Left lung (tissue), 10 donors: ENCODE results near the gene ST6GAL1. TPM values are rescaled to one million over a fixed set of nuclear protein-coding genes. Genes with fewer than 3 reads are reported as not detected.

Source experiments
- ATAC-seq: fragments of 200-7000 bp; cut with Tn5 transposase; one replicate; pipeline ENCODE4 v1.9.1; 2020; ENCODE audit warnings: moderate library complexity
- DNase-seq, 4 donors: peaks; one replicate each; pipeline ENCODE4 v3.0.0-alpha.2; 2013 to 2020
- H3K27ac ChIP-seq, 2 donors: fragments of 200-600 bp; sonication (generic) in 1 of 2; one replicate each; pipeline versions ENCODE4 v1.5.0 to v1.8.0; 2020 to 2021
- H3K27me3 ChIP-seq, 2 donors: fragments of 200-600 bp; sonication (generic) in 1 of 2; one replicate each; pipeline versions ENCODE4 v1.5.0 to v1.8.0; 2020 to 2021
- H3K36me3 ChIP-seq, 2 donors: fragments of 200-600 bp; sonication (generic) in 1 of 2; one replicate each; pipeline versions ENCODE4 v1.5.0 to v1.8.0; 2020 to 2021
- H3K4me1 ChIP-seq, 2 donors: fragments of 200-600 bp; one replicate each; pipeline ENCODE4 v1.8.0; 2021
- H3K4me3 ChIP-seq, 2 donors: fragments of 200-600 bp; sonication (generic) in 1 of 2; one replicate each; pipeline versions ENCODE4 v1.5.0 to v1.8.0; 2020 to 2021; ENCODE audit warnings: mild to moderate bottlenecking in 1 of 2
- H3K9me3 ChIP-seq, 2 donors: fragments of 200-600 bp; sonication (generic) in 1 of 2; one replicate each; pipeline versions ENCODE4 v1.5.0 to v1.8.0; 2020 to 2021
- intact Hi-C, 2 donors: fragments of 100-400 bp; cut with DNase I; formaldehyde crosslinking; loops; one replicate each; pipeline versions ENCODE4 v1.11.2 to v1.14.2; 2022
- polyA plus RNA-seq, 6 donors: library from polyadenylated mRNA; unstranded; fragments of 120-200 nt; gene quantifications; one replicate each; pipeline ENCODE4 v1.2.1, GENCODE V29; 2013; ENCODE audit not compliant: insufficient read length in 6 of 6
- total RNA-seq, 2 donors: library from RNA; stranded (reverse); fragmentation: NEBNext Ultra II Directional; extraction: Animal tissue kit (Norgen Biotek cat#: 25700); gene quantifications; one replicate each; pipeline ENCODE4 v1.2.1, GENCODE V29; 2021
- TF ChIP-seq, protein P1 (sequence below), 2 donors: fragments of 200-600 bp; sonication (generic) in 1 of 2; IDR thresholded peaks; one replicate each; pipeline versions ENCODE4 v1.5.0 to v1.8.0; 2021; ENCODE audit warnings: antibody characterized with exemption in 2 of 2
- donor health status: DM: no; HTN: yes; CAD: no.
- donor health status: DM: no; HTN: no; CAD: no.

The ST6GAL1 gene
- total and polyA plus RNA-seq, 8 donors, result 45.5 to 132 (median 56.2) TPM

DNA sequence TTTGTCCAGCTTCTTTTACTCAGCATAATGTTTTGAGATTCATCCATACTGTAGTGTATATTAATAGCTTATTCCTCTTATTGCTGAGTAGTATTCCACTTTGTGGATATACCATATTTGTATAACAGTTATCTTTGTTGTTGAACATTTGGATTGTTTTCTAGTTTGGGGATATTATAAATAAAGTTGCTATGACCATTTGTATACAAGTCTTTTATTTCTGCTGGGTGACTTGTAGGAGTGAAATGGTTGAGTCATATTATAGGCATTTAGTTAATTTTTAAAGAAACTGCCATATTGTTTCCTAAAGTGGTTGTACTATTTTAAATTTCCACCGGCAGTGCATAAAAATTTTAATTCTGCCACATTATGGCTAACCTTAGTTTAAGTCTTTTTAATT, 155.6 kb downstream of the ST6GAL1 start:
- DNase-seq, result no peak
- TF ChIP-seq, protein P1, sequence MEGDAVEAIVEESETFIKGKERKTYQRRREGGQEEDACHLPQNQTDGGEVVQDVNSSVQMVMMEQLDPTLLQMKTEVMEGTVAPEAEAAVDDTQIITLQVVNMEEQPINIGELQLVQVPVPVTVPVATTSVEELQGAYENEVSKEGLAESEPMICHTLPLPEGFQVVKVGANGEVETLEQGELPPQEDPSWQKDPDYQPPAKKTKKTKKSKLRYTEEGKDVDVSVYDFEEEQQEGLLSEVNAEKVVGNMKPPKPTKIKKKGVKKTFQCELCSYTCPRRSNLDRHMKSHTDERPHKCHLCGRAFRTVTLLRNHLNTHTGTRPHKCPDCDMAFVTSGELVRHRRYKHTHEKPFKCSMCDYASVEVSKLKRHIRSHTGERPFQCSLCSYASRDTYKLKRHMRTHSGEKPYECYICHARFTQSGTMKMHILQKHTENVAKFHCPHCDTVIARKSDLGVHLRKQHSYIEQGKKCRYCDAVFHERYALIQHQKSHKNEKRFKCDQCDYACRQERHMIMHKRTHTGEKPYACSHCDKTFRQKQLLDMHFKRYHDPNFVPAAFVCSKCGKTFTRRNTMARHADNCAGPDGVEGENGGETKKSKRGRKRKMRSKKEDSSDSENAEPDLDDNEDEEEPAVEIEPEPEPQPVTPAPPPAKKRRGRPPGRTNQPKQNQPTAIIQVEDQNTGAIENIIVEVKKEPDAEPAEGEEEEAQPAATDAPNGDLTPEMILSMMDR (IDR thresholded peaks at IDR 0.05), result no peak
- Histone ChIP-seq H3K36me3 (no peaks in the 10 kb centered on the region), H3K27me3 (no peaks in the 10 kb centered on the region), H3K4me3 (no peak overlapping the region), H3K27ac (no peak overlapping the region), H3K4me1 (peaks cover 0 to 3% of the 10 kb centered on the region in 2 donors), H3K9me3 (peaks cover 0 to 22% of the 10 kb centered on the region in 2 donors)
- ATAC-seq, result no peak
- intact Hi-C loops, result no loop called here

DNA sequence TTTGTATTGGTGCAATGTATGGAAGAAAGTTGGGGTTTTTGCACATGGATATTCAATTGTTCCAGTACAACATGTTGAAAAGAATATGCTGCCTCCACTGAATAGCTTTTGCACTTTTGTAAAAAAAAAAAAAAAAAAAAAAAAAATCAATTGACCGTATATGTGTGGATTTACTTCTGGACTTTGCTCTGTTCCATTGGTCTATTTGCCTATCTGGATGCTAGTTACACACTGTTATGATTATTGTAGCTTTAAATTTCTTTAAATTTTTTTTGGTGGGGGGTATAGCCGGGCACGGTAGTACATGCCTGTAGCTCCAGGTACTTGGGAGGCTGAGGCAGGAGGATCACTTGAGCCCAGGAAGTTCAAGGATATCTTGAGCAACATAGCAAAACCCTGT, 156.5 kb downstream of the ST6GAL1 start:
- TF ChIP-seq, protein P1 (IDR thresholded peaks at IDR 0.05), result no peak

DNA sequence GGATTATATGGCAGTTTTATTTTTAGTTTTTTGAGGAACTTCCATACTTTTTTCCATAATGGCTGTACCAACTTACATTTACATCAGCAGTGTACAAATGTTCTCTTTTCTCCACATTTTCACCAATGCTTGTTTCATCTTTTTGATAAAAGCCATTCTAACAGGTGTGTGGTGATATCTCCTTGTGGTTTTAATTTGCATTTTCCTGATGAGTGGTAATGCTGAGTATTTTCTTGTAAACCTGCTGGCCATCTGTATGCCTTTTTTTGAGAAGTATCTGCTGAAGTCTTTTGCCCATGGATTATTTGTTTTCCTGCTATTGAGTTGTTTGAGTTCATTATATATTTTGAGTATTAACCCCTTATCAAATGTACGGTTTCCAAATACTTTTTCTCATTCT, 158.4 kb downstream of the ST6GAL1 start:
- TF ChIP-seq, protein P1 (IDR thresholded peaks at IDR 0.05), result no peak
- no peaks in the 10 kb centered on the region for H3K36me3 ChIP-seq
- ATAC-seq (no peak), DNase-seq (no peak)
- H3K27ac ChIP-seq, result no peak overlapping the region
- H3K27me3 ChIP-seq, result no peaks in the 10 kb centered on the region
- H3K4me1 ChIP-seq, result peaks cover 0 to 3% of the 10 kb centered on the region in 2 donors
- H3K9me3 ChIP-seq, result peaks cover 0 to 22% of the 10 kb centered on the region in 2 donors
- intact Hi-C loops, result no loop called here
- H3K4me3 ChIP-seq, result no peak overlapping the region

More for the DNA sequence above, 156.5 kb downstream of the ST6GAL1 start:
- intact Hi-C loops, result no loop called here
- H3K4me1 ChIP-seq, result peaks cover 0 to 3% of the 10 kb centered on the region in 2 donors
- DNase-seq (no peak), ATAC-seq (no peak)
- H3K9me3 ChIP-seq, result peaks cover 0 to 22% of the 10 kb centered on the region in 2 donors
- H3K27ac ChIP-seq, result no peak overlapping the region
- H3K4me3 ChIP-seq, result no peak overlapping the region
- no peaks in the 10 kb centered on the region for H3K27me3 ChIP-seq
- H3K36me3 ChIP-seq, result no peaks in the 10 kb centered on the region

DNA sequence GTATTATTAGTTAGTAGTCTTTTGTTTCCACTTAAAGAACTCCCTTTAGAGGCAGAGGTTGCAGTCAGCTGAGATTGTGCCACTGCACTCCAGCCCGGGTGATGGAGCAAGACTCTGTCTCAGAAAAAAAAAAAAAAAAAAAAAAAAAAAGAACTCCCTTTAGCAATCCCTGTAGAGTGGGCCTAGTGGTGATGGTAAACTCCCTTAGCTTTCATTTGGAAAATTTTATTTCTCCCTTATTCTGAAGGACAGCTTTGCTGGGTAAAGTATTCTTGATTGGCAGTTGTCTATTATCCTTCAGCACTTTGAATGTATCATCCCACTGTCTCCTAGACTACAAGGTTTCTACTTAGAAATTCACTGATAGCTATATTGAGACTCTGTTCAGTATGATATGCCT, 163.0 kb downstream of the ST6GAL1 start:
- DNase-seq, result no peak
- Histone ChIP-seq H3K9me3 (peaks cover 0 to 13% of the 10 kb centered on the region in 2 donors), H3K36me3 (no peaks in the 10 kb centered on the region), H3K27me3 (no peaks in the 10 kb centered on the region), H3K4me1 (no peaks in the 10 kb centered on the region), H3K27ac (no peak overlapping the region), H3K4me3 (no peak overlapping the region)
- no peak for ATAC-seq
- intact Hi-C loops, result no loop called here
- TF ChIP-seq, protein P1 (IDR thresholded peaks at IDR 0.05), result no peak

DNA sequence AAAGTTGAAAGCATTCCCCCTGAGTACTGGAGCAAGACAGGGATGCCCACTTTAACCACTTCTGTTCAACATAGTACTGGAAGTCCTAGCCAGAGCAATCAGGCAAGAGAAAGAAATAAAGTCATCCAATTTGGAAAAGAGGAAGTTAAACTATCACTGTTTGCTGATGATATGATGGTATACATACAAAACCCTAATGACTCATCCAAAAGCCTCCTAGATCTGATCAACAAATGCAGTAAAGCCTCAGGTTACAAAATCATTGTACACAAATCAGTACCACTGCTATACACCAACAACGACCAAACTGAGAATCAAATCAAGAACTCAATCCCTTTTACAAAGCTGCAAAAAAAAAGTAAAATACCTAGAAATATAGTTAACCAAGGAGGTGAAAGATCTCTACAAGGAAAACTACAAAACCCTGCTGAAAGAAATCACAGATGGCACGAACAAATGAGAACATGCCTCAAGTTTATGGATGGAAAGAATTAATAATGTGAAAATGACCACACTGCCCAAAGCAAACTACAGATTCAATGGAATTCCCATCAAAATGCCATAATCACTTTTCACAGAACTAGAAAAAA, 168.7 kb downstream of the ST6GAL1 start:
- Histone ChIP-seq H3K27me3 (no peaks in the 10 kb centered on the region), H3K4me1 (peaks cover 11 to 15% of the 10 kb centered on the region in 2 donors), H3K36me3 (no peaks in the 10 kb centered on the region), H3K27ac (no peak overlapping the region), H3K4me3 (no peak overlapping the region), H3K9me3 (peaks cover 0 to 6% of the 10 kb centered on the region in 2 donors)
- DNase-seq (no peak), ATAC-seq (no peak)
- TF ChIP-seq, protein P1 (IDR thresholded peaks at IDR 0.05), result no peak
- intact Hi-C loops, result no loop called here
